Suprapubic skin (tissue), 3 donors: ENCODE results near the gene CTXND1.

ENCODE experiments used
- POLR2A ChIP-seq, 2 donors: fragments of 450-650 bp; IDR thresholded peaks; one replicate each; pipeline ENCODE4 v1.6.1; 2017; ENCODE audit warnings: antibody characterized with exemption in 2 of 2, mild to moderate bottlenecking in 2 of 2, moderate library complexity in 2 of 2
- TF ChIP-seq, protein P1 (sequence below), 2 donors: fragments of 200-600 bp in 1 of 2; fragments of 450-650 bp in 1 of 2; sonication (generic) in 1 of 2; IDR thresholded peaks; one replicate each; pipeline ENCODE4 v1.5.1; 2016 to 2019; ENCODE audit warnings: antibody characterized with exemption in 2 of 2, mild to moderate bottlenecking in 1 of 2, moderate library complexity in 1 of 2

DNA sequence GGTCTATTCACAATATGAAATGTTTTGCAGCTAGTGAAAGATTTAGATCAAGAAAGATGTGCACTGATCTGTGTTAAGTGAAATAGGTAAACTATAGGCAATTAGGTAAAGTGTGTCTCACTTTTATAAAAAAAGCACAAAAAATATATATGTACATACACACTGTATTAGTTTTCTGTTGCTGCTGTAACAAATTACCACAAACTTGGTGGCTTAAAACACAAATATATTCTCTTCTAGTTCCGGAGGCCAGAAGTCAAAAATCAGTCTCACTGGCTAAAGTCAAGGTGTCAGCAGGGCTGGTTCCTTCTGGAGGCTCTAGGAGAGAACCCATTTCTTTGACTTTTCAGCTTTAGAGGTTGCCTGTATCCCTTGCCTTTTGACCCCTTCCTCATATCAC lies 88.1 kb downstream of the CTXND1 start:
- TF ChIP-seq, protein P1, sequence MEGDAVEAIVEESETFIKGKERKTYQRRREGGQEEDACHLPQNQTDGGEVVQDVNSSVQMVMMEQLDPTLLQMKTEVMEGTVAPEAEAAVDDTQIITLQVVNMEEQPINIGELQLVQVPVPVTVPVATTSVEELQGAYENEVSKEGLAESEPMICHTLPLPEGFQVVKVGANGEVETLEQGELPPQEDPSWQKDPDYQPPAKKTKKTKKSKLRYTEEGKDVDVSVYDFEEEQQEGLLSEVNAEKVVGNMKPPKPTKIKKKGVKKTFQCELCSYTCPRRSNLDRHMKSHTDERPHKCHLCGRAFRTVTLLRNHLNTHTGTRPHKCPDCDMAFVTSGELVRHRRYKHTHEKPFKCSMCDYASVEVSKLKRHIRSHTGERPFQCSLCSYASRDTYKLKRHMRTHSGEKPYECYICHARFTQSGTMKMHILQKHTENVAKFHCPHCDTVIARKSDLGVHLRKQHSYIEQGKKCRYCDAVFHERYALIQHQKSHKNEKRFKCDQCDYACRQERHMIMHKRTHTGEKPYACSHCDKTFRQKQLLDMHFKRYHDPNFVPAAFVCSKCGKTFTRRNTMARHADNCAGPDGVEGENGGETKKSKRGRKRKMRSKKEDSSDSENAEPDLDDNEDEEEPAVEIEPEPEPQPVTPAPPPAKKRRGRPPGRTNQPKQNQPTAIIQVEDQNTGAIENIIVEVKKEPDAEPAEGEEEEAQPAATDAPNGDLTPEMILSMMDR (IDR thresholded peaks at IDR 0.05), result no peak
- TF ChIP-seq POLR2A (IDR thresholded peaks at IDR 0.05), result no peak
